Activated naive CD8-positive, alpha-beta T cell treated with anti-CD3 and anti-CD28 coated beads for 36 hours (primary cell): ENCODE results near the gene ANKAR. TPM values are rescaled to one million over a fixed set of nuclear protein-coding genes. Genes with fewer than 3 reads are reported as not detected.

ENCODE experiments used
- total RNA-seq, 2 experiments: library from RNA; stranded (reverse); gene quantifications; one replicate each; pipeline ENCODE4 v1.2.3, GENCODE V29; 2021

ANKAR gene
- total RNA-seq, 2 experiments from 2014 or later, result 2.4 TPM

Other genes starting within 250 kb of the ANKAR start
- 100 to 1,000 TPM; 121 to 133 TPM for gene WDR75, start 233.2 kb upstream of the ANKAR start, total RNA-seq
- 1 to 10 TPM; 3.0 to 3.5 TPM for gene SLC40A1, start 93.9 kb upstream of the ANKAR start, total RNA-seq
- 10 to 100 TPM; 56.3 to 57.0 TPM for gene ASNSD1, start 13.2 kb upstream of the ANKAR start, total RNA-seq
- gene OSGEPL1, start 88.1 kb downstream of the ANKAR start, total RNA-seq, result 1 to 10 TPM; 9.7 to 9.9 TPM
- gene ORMDL1, start 109.7 kb downstream of the ANKAR start, total RNA-seq, result 10 to 100 TPM; 60.5 to 64.1 TPM
- 10 to 100 TPM; 41.8 to 48.8 TPM for gene PMS1, start 109.8 kb downstream of the ANKAR start, total RNA-seq